ENCODE results near the gene MAPK9. TPM values are rescaled to one million over a fixed set of nuclear protein-coding genes. Genes with fewer than 3 reads are reported as not detected.

The MAPK9 gene
- total RNA-seq, 1 experiment from 2014 or later: 38.6 TPM

- Histone ChIP-seq H2AFZ (ENCODE audit: low read length) (no peak overlapping the region), H3K4me1 (ENCODE audit: insufficient read depth, low read length) (no peaks in the 10 kb centered on the region), H2AK5ac (ENCODE audit: insufficient read length, low read length) (no peak overlapping the region), H4K91ac (ENCODE audit: insufficient read length, low read depth, low read length) (no peak overlapping the region), H2BK5ac (ENCODE audit: insufficient read length, low read length) (no peak overlapping the region), H4K20me1 (ENCODE audit: control insufficient read depth, insufficient read depth, insufficient read length) (no peaks in the 10 kb centered on the region), H3K9ac (ENCODE audit: extremely low read depth, insufficient read length, low read length) (no peak overlapping the region), H3K79me2 (ENCODE audit: insufficient read depth, low read length) (no peaks in the 10 kb centered on the region; the same call in 1 of the 2 replicates), H4K8ac (replicated peaks; ENCODE audit: insufficient read length, low read depth, low read length) (no peak overlapping the region), H3K27me3 (ENCODE audit: insufficient read depth, low read length) (no peaks in the 10 kb centered on the region), H3T11ph (ENCODE audit: low read length) (no peak overlapping the region), H2BK120ac (ENCODE audit: low read depth, low read length, poor library complexity, severe bottlenecking) (no peak overlapping the region), H3K23ac (ENCODE audit: insufficient read length, low read depth, low read length) (no peak overlapping the region), H3K4me2 (ENCODE audit: insufficient read depth, insufficient read length, low read length) (no peak overlapping the region), H4K5ac (ENCODE audit: insufficient read length, low read depth, low read length) (no peak overlapping the region), H2BK12ac (ENCODE audit: insufficient read length, low read depth, low read length) (no peak overlapping the region), H2BK15ac (ENCODE audit: low read depth, low read length) (no peak overlapping the region), H3K27ac (ENCODE audit: insufficient read length, low read depth, low read length) (no peak overlapping the region), H3K18ac (ENCODE audit: insufficient read length, low read depth, low read length) (no peak overlapping the region), H3K56ac (ENCODE audit: insufficient read length, low read depth, low read length) (no peak overlapping the region), H3K4ac (ENCODE audit: low read depth, low read length) (no peak overlapping the region), H3K79me1 (ENCODE audit: insufficient read depth, low read depth, low read length, poor library complexity, severe bottlenecking) (no peaks in the 10 kb centered on the region), H2BK20ac (ENCODE audit: low read depth, low read length, poor library complexity, severe bottlenecking) (no peak overlapping the region), H3K9me3 (ENCODE audit: control insufficient read depth, low read depth, low read length) (peaks cover 8% of the 10 kb centered on the region), H3K14ac (ENCODE audit: insufficient read depth, low read length) (no peak overlapping the region), H3K23me2 (ENCODE audit: insufficient read length, low read depth, low read length, poor library complexity, severe bottlenecking) (no peaks in the 10 kb centered on the region)
- Mint-ChIP-seq H3K9me3 (peaks cover 8 to 43% of the 10 kb centered on the region in 2 experiments; a peak in 4 of 5 replicates), H3K27ac (no peak overlapping the region), H3K27me3 (ENCODE audit: low read depth) (no peaks in the 10 kb centered on the region; the same call in 1 of the 2 replicates), H3K4me3 (no peak overlapping the region), H3K4me1 (no peaks in the 10 kb centered on the region), H3K36me3 (ENCODE audit: insufficient read depth in 1 of 3, low read depth in 3 of 3) (peaks cover 69 to 80% (median 70%) of the 10 kb centered on the region in 3 experiments)
- DNase-seq: no peak
- WGBS (ENCODE audit: extremely low coverage, insufficient read length, low lambda C conversion rate): no CpG with 5 or more reads among the region's 1 CpG
- no peak for TF ChIP-seq CTCF (conservative IDR thresholded peaks at IDR 0.05)
Measured at GRCh38 chr5:180274695-180275094, 17.2 kb downstream of the MAPK9 start.

Data from H9 (cell line).